GM12878 (cell line): ENCODE data around the gene TNRC18. TPM values are rescaled to one million over a fixed set of nuclear protein-coding genes. Genes with fewer than 3 reads are reported as not detected.

Experiments used
- ATAC-seq: fragments of 200-7000 bp; cut with Tn5 transposase; 3 replicates; pipeline ENCODE4 v1.9.1; 2020; ENCODE audit warnings: mild to moderate bottlenecking, moderate library complexity
- BruUV-seq: library from RNA; stranded (reverse); fragments of 400-500 nt; replicated peaks from 2 replicates; lab custom pipeline; 2021; lab: Mats Ljungman, UMichigan
- CTCF ChIA-PET: fragments of 300-600 bp; sonication (Branson Sonifier 250); formaldehyde crosslinking; extraction: SDS; loops from one replicate; lab custom pipeline; 2021; ENCODE audit warnings: inconsistent platforms; lab: Yijun Ruan, JAX
- POLR2A ChIA-PET: fragments of 350-600 bp; formaldehyde crosslinking; extraction: SDS; loops from one replicate; lab custom pipeline; 2021; ENCODE audit warnings: inconsistent platforms; lab: Charles Lee
- RAD21 ChIA-PET: fragments of 300-600 bp; sonication (Branson Sonifier 250); formaldehyde crosslinking; loops from one replicate; lab custom pipeline; 2023; ENCODE audit warnings: antibody characterized with exemption; ENCODE audit not compliant: unreplicated experiment; lab: Charles Lee
- SMC1A ChIA-PET: fragments of 300-600 bp; sonication (Branson Sonifier 250); formaldehyde crosslinking; loops from one replicate; lab custom pipeline; 2023; ENCODE audit not compliant: unreplicated experiment, uncharacterized antibody; lab: Charles Lee
- DNase-seq: peaks from one replicate; pipeline ENCODE4 v3.0.0-alpha.2; 2011; ENCODE audit warnings: low read depth, low spot score
- FAIRE-seq: peaks from 3 replicates; lab custom pipeline; 2011; peaks lifted over from hg19 to GRCh38; lab: Jason Lieb, UNC
- H2AFZ ChIP-seq: 2 replicates; pipeline ENCODE4 v1.6.0; 2011; ENCODE audit warnings: low read depth, low read length, control low read depth; ENCODE audit not compliant: control insufficient read depth
- H3K27ac ChIP-seq: 2 replicates; pipeline ENCODE4 v1.5.1; 2011; ENCODE audit warnings: control low read depth; ENCODE audit not compliant: control insufficient read depth, insufficient read depth
- H3K27me3 ChIP-seq, 2 experiments: replicated peaks in 1 of 2; 2 replicates each; pipeline versions ENCODE4 v1.6.0 to v1.6.1; 2011; ENCODE audit warnings: low read length in 1 of 2; ENCODE audit not compliant: control insufficient read depth in 2 of 2, insufficient read depth in 2 of 2
- H3K36me3 ChIP-seq, 2 experiments: 2 replicates each; pipeline ENCODE4 v1.5.1; 2011; ENCODE audit warnings: low read length in 1 of 2; ENCODE audit not compliant: control insufficient read depth in 2 of 2, insufficient read depth in 2 of 2
- H3K4me1 ChIP-seq: 2 replicates; pipeline ENCODE4 v1.6.1; 2011; ENCODE audit warnings: mild to moderate bottlenecking, low read length, moderate library complexity, mixed read lengths; ENCODE audit not compliant: control insufficient read depth, insufficient read depth
- H3K4me2 ChIP-seq: 2 replicates; pipeline ENCODE4 v1.6.0; 2011; ENCODE audit warnings: control low read depth; ENCODE audit not compliant: control insufficient read depth, insufficient read depth
- H3K4me3 ChIP-seq: fragments of 200-600 bp; sonication (generic); 2 replicates; pipeline ENCODE4 v1.5.1; 2016
- H3K79me2 ChIP-seq: 2 replicates; pipeline ENCODE4 v1.6.0; 2011; ENCODE audit warnings: low read length; ENCODE audit not compliant: control insufficient read depth, insufficient read depth
- H3K9ac ChIP-seq: 2 replicates; pipeline ENCODE4 v1.8.0; 2011; ENCODE audit warnings: low read length, control low read depth, mixed read lengths; ENCODE audit not compliant: control insufficient read depth, insufficient read depth
- H3K9me3 ChIP-seq: replicated peaks from 3 replicates; pipeline ENCODE4 v1.5.1; 2011; ENCODE audit warnings: mild to moderate bottlenecking, low read length; ENCODE audit not compliant: control insufficient read depth, insufficient read depth
- H4K20me1 ChIP-seq: 2 replicates; pipeline ENCODE4 v1.6.0; 2011; ENCODE audit not compliant: control insufficient read depth, insufficient read depth
- E4F1 ChIP-seq: fragments of 450-650 bp; IDR thresholded peaks from 2 replicates; pipeline ENCODE4 v1.6.1; 2018; ENCODE audit warnings: borderline replicate concordance, mild to moderate bottlenecking; ENCODE audit not compliant: partially characterized antibody
- FOXM1 ChIP-seq: IDR thresholded peaks from 2 replicates; pipeline ENCODE4 v1.6.1; 2012; ENCODE audit warnings: low read depth, mild to moderate bottlenecking, inconsistent platforms, low read length, moderate library complexity
- MXI1 ChIP-seq: fragments of 150-350 bp; IDR thresholded peaks from 2 replicates; pipeline ENCODE4 v1.6.1; 2011; ENCODE audit warnings: low read depth, mild to moderate bottlenecking, inconsistent platforms, low read length, improper control_type of control experiment
- NR2C2 ChIP-seq: IDR thresholded peaks from 2 replicates; pipeline ENCODE4 v1.6.1; 2011; ENCODE audit warnings: borderline replicate concordance, low read depth; ENCODE audit not compliant: control insufficient read depth, insufficient read length
- PBX3 ChIP-seq: IDR thresholded peaks from 2 replicates; pipeline ENCODE4 v1.6.1; 2011; ENCODE audit warnings: mild to moderate bottlenecking, low read depth, low read length, moderate library complexity; ENCODE audit not compliant: insufficient replicate concordance
- ZNF384 ChIP-seq: IDR thresholded peaks from 2 replicates; pipeline ENCODE4 v1.6.1; 2012; ENCODE audit warnings: low read depth, mild to moderate bottlenecking, low read length, improper control_type of control experiment, borderline replicate concordance
- WGBS: methylation state at CpG from one replicate; pipeline ENCODE4 v1.1.6; 2016; ENCODE audit warnings: low lambda C conversion rate; ENCODE audit not compliant: insufficient replicate concordance, insufficient coverage; ENCODE audit errors: missing lambda C conversion rate; 5-methylcytosine and 5-hydroxymethylcytosine counted together
- in situ Hi-C: fragments of 300-500 bp; cut with MboI; formaldehyde crosslinking; loops from 9 replicates; pipeline ENCODE4 v1.14.3; 2018; ENCODE audit warnings: mixed read lengths
- intact Hi-C: fragments of 100-400 bp; cut with micrococcal nuclease; formaldehyde crosslinking; loops from one replicate; pipeline ENCODE4 v1.14.2; 2022; ENCODE audit not compliant: unreplicated experiment
- polyA plus RNA-seq, 11 experiments: library from polyadenylated mRNA; depleted of rRNA in 4 of 11; unstranded in 6 of 11; stranded (reverse) in 5 of 11; fragments of >200 nt; fragmentation: Nextera tagmentation in 4 of 11; fragmentation: Illumina TruSeq in 1 of 11; extraction: Ambion mirVana in 4 of 11; extraction: Trizol in 1 of 11; gene quantifications; 1 replicate in 1 of 11; 2 replicates in 10 of 11; pipeline versions ENCODE4 v1.2.1 to v1.2.3, GENCODE V29; 2011 to 2016; ENCODE audit warnings: inconsistent platforms in 2 of 11, missing spikeins in 2 of 11, low read depth in 1 of 11
- total RNA-seq, 4 experiments: library from RNA; depleted of rRNA in 3 of 4; stranded (reverse); fragments of >200 nt in 3 of 4; fragmentation: Illumina TruSeq in 1 of 4; extraction: Trizol in 1 of 4; gene quantifications; 2 replicates each; pipeline versions ENCODE4 v1.2.1 to v1.2.3, GENCODE V29; 2013 to 2021

The TNRC18 gene
- total and polyA plus RNA-seq, 10 of the 15 experiments (the other 5 are each of a cell fraction or from before 2014, with no cell fraction given), result 0.02 to 31.7 (median 5.4) TPM

- in situ Hi-C loops, result no loop called here
- 91% methylated on average over 27 of the region's 29 CpGs for WGBS
- SMC1A ChIA-PET, result no interaction called here
- CTCF ChIA-PET, result no interaction called here
- Histone ChIP-seq H4K20me1 (no peaks in the 10 kb centered on the region), H3K9me3 (peaks cover 4% of the 10 kb centered on the region; the same call in 2 of the 3 replicates), H3K9ac (no peak overlapping the region), H3K27me3 (no peaks in the 10 kb centered on the region), H3K36me3 (peaks cover 0 to 1% of the 10 kb centered on the region in 2 experiments; a peak in 1 of 4 replicates), H3K4me3 (no peak overlapping the region), H3K27ac (no peak overlapping the region), H3K4me2 (no peak overlapping the region), H3K4me1 (no peaks in the 10 kb centered on the region), H2AFZ (no peak overlapping the region), H3K79me2 (no peaks in the 10 kb centered on the region)
- ATAC-seq, result no peak
- DNase-seq, result no peak
- BruUV-seq, result no TSS peak
- POLR2A ChIA-PET, result no interaction called here
- RAD21 ChIA-PET, result no interaction called here
- TF ChIP-seq ZNF384 (no peak), NR2C2 (no peak), PBX3 (no peak), MXI1 (no peak), E4F1 (no peak), FOXM1 (no peak)
- intact Hi-C loops, result no loop called here
- FAIRE-seq, result no peak
These were observed 100.8 kb downstream of the TNRC18 start for GRCh38 chr7:5322621-5323410.
